SJSA1 (cell line): Measurements from ENCODE around the gene ADPRM. TPM values are rescaled to one million over a fixed set of nuclear protein-coding genes. Genes with fewer than 3 reads are reported as not detected.
"Not testable (repeated sequence)": the region's sequence is repeated elsewhere in the genome, so short reads cannot be mapped to it uniquely, and the experiment has no call there.

ENCODE experiments used
- DNase-seq, 2 experiments: peaks; one replicate each; pipeline ENCODE4 v3.0.0-alpha.2; 2015 to 2020; ENCODE audit warnings: low spot score in 2 of 2, low read depth in 1 of 2
- H3K27ac ChIP-seq: fragments of 250-450 bp; sonication (Bioruptor Pico); 2 replicates; pipeline ENCODE4 v1.5.1; 2020; ENCODE audit warnings: mild to moderate bottlenecking, moderate library complexity
- H3K27me3 ChIP-seq: fragments of 250-450 bp; sonication (Bioruptor Pico); replicated peaks from 2 replicates; pipeline ENCODE4 v1.5.1; 2020; ENCODE audit warnings: mild to moderate bottlenecking, moderate library complexity
- H3K36me3 ChIP-seq: fragments of 250-450 bp; sonication (Bioruptor Pico); 2 replicates; pipeline ENCODE4 v1.5.1; 2020; ENCODE audit warnings: mild to moderate bottlenecking
- H3K4me1 ChIP-seq: fragments of 250-450 bp; sonication (Bioruptor Pico); replicated peaks from 2 replicates; pipeline ENCODE4 v1.6.1; 2021; ENCODE audit warnings: mild to moderate bottlenecking
- H3K4me3 ChIP-seq: fragments of 250-450 bp; sonication (Bioruptor Pico); 2 replicates; pipeline ENCODE4 v1.5.1; 2020; ENCODE audit warnings: mild to moderate bottlenecking
- H3K9me3 ChIP-seq: fragments of 250-450 bp; sonication (Bioruptor Pico); replicated peaks from 2 replicates; pipeline ENCODE4 v1.5.1; 2020; ENCODE audit warnings: mild to moderate bottlenecking
- total RNA-seq: library from RNA; depleted of rRNA; stranded (reverse); fragments of >200 nt; shearing (Covaris generic); gene quantifications from 2 replicates; pipeline ENCODE4 v1.2.3, GENCODE V29; 2014

The ADPRM gene
- total RNA-seq, 1 experiment from 2014 or later, result 6.1 TPM

- H3K27ac ChIP-seq, result no peak overlapping the region
- no peaks in the 10 kb centered on the region for H3K4me1 ChIP-seq
- peaks cover 20% of the 10 kb centered on the region; the same call in 1 of the 2 replicates for H3K36me3 ChIP-seq
- H3K4me3 ChIP-seq, result no peak overlapping the region
- no peaks in the 10 kb centered on the region for H3K27me3 ChIP-seq
- H3K9me3 ChIP-seq, result no peaks in the 10 kb centered on the region
- DNase-seq, result no peak
Observed at GRCh38 chr17:10673312-10673711, 24.1 kb upstream of the ADPRM start.

GRCh38 chr17:10674704-10675103 lies 22.7 kb upstream of the ADPRM start:
- Histone ChIP-seq H3K9me3 (no peaks in the 10 kb centered on the region), H3K4me3 (no peak overlapping the region), H3K36me3 (peaks cover 28% of the 10 kb centered on the region), H3K27me3 (no peaks in the 10 kb centered on the region), H3K4me1 (no peaks in the 10 kb centered on the region), H3K27ac (no peak overlapping the region)
- DNase-seq, result no peak

- Histone ChIP-seq H3K4me3 (no peak overlapping the region), H3K27ac (peak overlapping the region; percentile 78), H3K27me3 (no peaks in the 10 kb centered on the region), H3K9me3 (no peaks in the 10 kb centered on the region), H3K4me1 (peaks cover 21% of the 10 kb centered on the region), H3K36me3 (peaks cover 78% of the 10 kb centered on the region)
- peak; percentile 47 to 67 for DNase-seq
Observed at GRCh38 chr17:10681866-10682446, 15.4 kb upstream of the ADPRM start.

- H3K27me3 ChIP-seq, result no peaks in the 10 kb centered on the region
- peaks cover 71% of the 10 kb centered on the region for H3K36me3 ChIP-seq
- DNase-seq, result no peak
- no peaks in the 10 kb centered on the region for H3K9me3 ChIP-seq
- H3K27ac ChIP-seq, result no peak overlapping the region
- peaks cover 21% of the 10 kb centered on the region for H3K4me1 ChIP-seq
- H3K4me3 ChIP-seq, result no peak overlapping the region
Observed at GRCh38 chr17:10683853-10684252, 13.5 kb upstream of the ADPRM start.

- no peak for DNase-seq
- H3K36me3 ChIP-seq, result peaks cover 66% of the 10 kb centered on the region
Observed at GRCh38 chr17:10687499-10687898, 9.9 kb upstream of the ADPRM start.

GRCh38 chr17:10695875-10696407 lies 1.5 kb upstream of the ADPRM start:
- H3K4me3 ChIP-seq, result peak overlapping the region; percentile 71
- not testable (repeated sequence) for H3K27ac ChIP-seq, DNase-seq, H3K4me1 ChIP-seq, H3K27me3 ChIP-seq, H3K9me3 ChIP-seq
- H3K36me3 ChIP-seq, result peaks cover 50% of the 10 kb centered on the region

More at GRCh38 chr17:10687499-10687898, 9.9 kb upstream of the ADPRM start:
- H3K4me1 ChIP-seq, result peaks cover 6% of the 10 kb centered on the region
- H3K4me3 ChIP-seq, result no peak overlapping the region
- no peaks in the 10 kb centered on the region for H3K9me3 ChIP-seq
- no peak overlapping the region for H3K27ac ChIP-seq
- H3K27me3 ChIP-seq, result no peaks in the 10 kb centered on the region

GRCh38 chr17:10698096-10698818 lies 863 bp downstream of the ADPRM start:
- no peak for DNase-seq

GRCh38 chr17:10699856-10700255 lies 2.5 kb downstream of the ADPRM start:
- H3K9me3 ChIP-seq, result no peaks in the 10 kb centered on the region
- peaks cover 17% of the 10 kb centered on the region for H3K36me3 ChIP-seq
- no peak for DNase-seq
- no peak overlapping the region for H3K4me3 ChIP-seq
- H3K4me1 ChIP-seq, result peaks cover 8% of the 10 kb centered on the region; the same call in 1 of the 2 replicates
- no peaks in the 10 kb centered on the region for H3K27me3 ChIP-seq
- no peak overlapping the region for H3K27ac ChIP-seq

More at GRCh38 chr17:10698096-10698818, 863 bp downstream of the ADPRM start:
- H3K36me3 ChIP-seq, result peaks cover 28% of the 10 kb centered on the region
- peak overlapping the region; percentile 71 for H3K4me3 ChIP-seq
- H3K4me1 ChIP-seq, result peaks cover 8% of the 10 kb centered on the region; the same call in 1 of the 2 replicates
- H3K27ac ChIP-seq, result peak overlapping the region; percentile 69
- H3K27me3 ChIP-seq, result no peaks in the 10 kb centered on the region
- H3K9me3 ChIP-seq, result no peaks in the 10 kb centered on the region

- no peak for DNase-seq
- Histone ChIP-seq H3K27me3 (no peaks in the 10 kb centered on the region), H3K27ac (no peak overlapping the region), H3K36me3 (peaks cover 22% of the 10 kb centered on the region), H3K9me3 (no peaks in the 10 kb centered on the region), H3K4me1 (0 out of 2 replicates have a peak, but pooled peaks cover 3% of the 10 kb centered on the region), H3K4me3 (no peak overlapping the region)
Observed at GRCh38 chr17:10702574-10702973, 5.2 kb downstream of the ADPRM start.

GRCh38 chr17:10705727-10706126 lies 8.3 kb downstream of the ADPRM start:
- no peaks in the 10 kb centered on the region for H3K27me3 ChIP-seq
- no peak for DNase-seq
- H3K9me3 ChIP-seq, result no peaks in the 10 kb centered on the region
- H3K4me3 ChIP-seq, result no peak overlapping the region
- peaks cover 28% of the 10 kb centered on the region for H3K36me3 ChIP-seq
- H3K27ac ChIP-seq, result no peak overlapping the region
- H3K4me1 ChIP-seq, result no peaks in the 10 kb centered on the region

GRCh38 chr17:10713318-10713717 lies 15.9 kb downstream of the ADPRM start:
- H3K9me3 ChIP-seq, result no peaks in the 10 kb centered on the region
- H3K36me3 ChIP-seq, result peaks cover 27% of the 10 kb centered on the region
- H3K27me3 ChIP-seq, result no peaks in the 10 kb centered on the region
- DNase-seq, result no peak
- no peaks in the 10 kb centered on the region for H3K4me1 ChIP-seq
- H3K4me3 ChIP-seq, result no peak overlapping the region
- no peak overlapping the region for H3K27ac ChIP-seq

GRCh38 chr17:10716218-10716617 lies 18.8 kb downstream of the ADPRM start:
- no peaks in the 10 kb centered on the region for H3K27me3 ChIP-seq
- DNase-seq, result no peak
- H3K27ac ChIP-seq, result no peak overlapping the region
- no peak overlapping the region for H3K4me3 ChIP-seq
- H3K4me1 ChIP-seq, result no peaks in the 10 kb centered on the region
- H3K36me3 ChIP-seq, result peaks cover 31% of the 10 kb centered on the region
- no peaks in the 10 kb centered on the region for H3K9me3 ChIP-seq

GRCh38 chr17:10718547-10718946 lies 21.2 kb downstream of the ADPRM start:
- no peaks in the 10 kb centered on the region for H3K4me1 ChIP-seq
- H3K9me3 ChIP-seq, result no peaks in the 10 kb centered on the region
- H3K4me3 ChIP-seq, result no peak overlapping the region
- peaks cover 18% of the 10 kb centered on the region for H3K36me3 ChIP-seq
- no peak overlapping the region for H3K27ac ChIP-seq
- no peak for DNase-seq
- no peaks in the 10 kb centered on the region for H3K27me3 ChIP-seq

- Histone ChIP-seq H3K27me3 (no peaks in the 10 kb centered on the region), H3K36me3 (peaks cover 27% of the 10 kb centered on the region), H3K4me1 (peaks cover 4% of the 10 kb centered on the region; the same call in 1 of the 2 replicates), H3K4me3 (no peak overlapping the region), H3K27ac (no peak overlapping the region), H3K9me3 (no peaks in the 10 kb centered on the region)
- no peak for DNase-seq
Observed at GRCh38 chr17:10724546-10725195, 27.3 kb downstream of the ADPRM start.
